AG10803 (cell line): ENCODE measurements around the gene CDCA4.

Source experiments
- DNase-seq: peaks from one replicate; pipeline ENCODE4 v3.0.0; 2010; ENCODE audit warnings: low read depth
- H3K4me3 ChIP-seq: 2 replicates; pipeline ENCODE4 v1.5.1; 2011; ENCODE audit warnings: mild to moderate bottlenecking, low read length, control low read depth
- CTCF ChIP-seq: conservative IDR thresholded peaks from 2 replicates; pipeline ENCODE4 v1.5.1; 2011; ENCODE audit warnings: mild to moderate bottlenecking, low read length, control low read depth, inconsistent platforms

The CDCA4 gene

GRCh38 chr14:105023144-105023543 lies 2.3 kb upstream of the CDCA4 start:
- TF ChIP-seq CTCF = no peak
- no peak for DNase-seq
- H3K4me3 ChIP-seq = no peak overlapping the region

DNA sequence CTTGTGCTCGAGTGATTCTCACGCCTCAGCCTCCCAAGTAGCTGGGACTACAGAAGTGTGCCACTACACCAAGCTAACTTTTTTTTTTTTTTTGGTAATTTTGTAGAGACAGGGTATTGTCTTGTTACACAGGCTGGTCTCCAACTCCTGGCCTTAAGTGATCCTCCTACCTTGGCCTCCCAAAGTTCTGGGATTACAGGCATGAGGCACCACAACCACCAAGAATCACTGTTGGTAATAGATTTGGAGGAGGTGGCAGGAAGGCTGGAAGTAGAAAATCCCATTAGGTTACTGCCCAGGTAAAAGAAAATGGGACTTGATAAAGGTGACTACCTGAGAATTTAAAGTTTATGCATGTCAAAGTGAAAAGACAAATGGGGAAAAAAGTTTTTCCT lies 1.4 kb upstream of the CDCA4 start:
- H3K4me3 ChIP-seq = peak overlapping the region; percentile 83
- TF ChIP-seq CTCF = no peak
- DNase-seq = no peak

GRCh38 chr14:105021656-105022275 lies 883 bp upstream of the CDCA4 start:
- DNase-seq = peak; percentile 30
- TF ChIP-seq CTCF = no peak
- peak overlapping the region; percentile 83 for H3K4me3 ChIP-seq

DNA sequence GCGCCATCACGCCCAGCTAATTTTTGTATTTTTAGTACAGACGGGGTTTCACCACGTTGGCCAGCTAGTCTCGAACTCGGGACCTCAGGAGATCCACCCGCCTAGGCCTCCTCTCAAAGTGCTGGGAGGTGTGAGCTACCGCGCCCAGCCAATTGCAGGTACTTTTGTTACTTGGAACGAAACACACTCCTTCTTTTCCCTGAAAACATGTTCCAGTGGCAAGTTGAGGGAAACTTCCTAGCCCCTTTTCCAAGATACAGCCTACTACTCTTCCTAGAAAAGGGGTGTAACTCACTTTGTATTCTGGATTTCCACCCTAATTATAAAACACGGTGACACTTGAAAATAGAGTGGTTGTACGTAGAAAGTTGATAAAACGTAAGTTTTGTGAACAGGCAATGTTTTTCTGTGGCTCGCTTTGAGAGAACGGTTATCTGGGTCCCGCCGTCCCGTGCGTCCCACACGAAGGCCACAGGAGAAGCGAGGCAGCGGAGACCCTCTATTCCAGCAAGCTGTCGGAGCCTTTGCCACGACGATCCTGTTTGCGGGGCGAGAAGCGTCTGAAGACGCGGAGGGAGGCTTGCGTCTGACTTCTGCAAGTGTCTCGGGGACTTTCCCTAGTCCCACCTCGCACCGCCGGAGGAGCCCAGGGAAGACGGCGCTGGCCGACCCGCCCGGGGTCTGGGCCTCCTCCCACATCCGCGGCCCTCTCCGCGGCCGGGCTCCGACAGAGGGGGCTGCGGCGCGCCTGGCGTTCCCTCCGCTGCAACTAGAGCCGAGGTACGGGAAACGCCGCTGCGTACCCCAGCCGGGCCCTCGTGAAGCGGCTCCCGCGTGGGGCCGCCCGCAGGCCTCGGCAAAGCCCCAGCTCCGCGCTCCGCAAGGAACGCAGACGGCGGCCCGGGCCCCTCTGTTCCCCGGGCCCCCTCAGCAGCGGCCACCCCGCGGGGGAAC lies 745 bp downstream of the CDCA4 start:
- peak; percentile 20 for DNase-seq
- no peak; the same call in 1 of the 2 replicates for TF ChIP-seq CTCF
- H3K4me3 ChIP-seq = peak overlapping the region; percentile 79

- TF ChIP-seq CTCF = no peak
- H3K4me3 ChIP-seq = no peak overlapping the region
- DNase-seq = no peak
Measured at GRCh38 chr14:105018414-105018813, 2.5 kb downstream of the CDCA4 start.

GRCh38 chr14:105015905-105016304 lies 5.0 kb downstream of the CDCA4 start:
- no peak overlapping the region for H3K4me3 ChIP-seq

More at GRCh38 chr14:105015905-105016304, 5.0 kb downstream of the CDCA4 start:
- DNase-seq = no peak
- TF ChIP-seq CTCF = no peak
